ENCODE results near the gene ESR1. TPM values are rescaled to one million over a fixed set of nuclear protein-coding genes. Genes with fewer than 3 reads are reported as not detected.

Gene ESR1
- total RNA-seq, 6 donors from 2014 or later = 0.91 to 4.7 (median 2.8) TPM

DNA sequence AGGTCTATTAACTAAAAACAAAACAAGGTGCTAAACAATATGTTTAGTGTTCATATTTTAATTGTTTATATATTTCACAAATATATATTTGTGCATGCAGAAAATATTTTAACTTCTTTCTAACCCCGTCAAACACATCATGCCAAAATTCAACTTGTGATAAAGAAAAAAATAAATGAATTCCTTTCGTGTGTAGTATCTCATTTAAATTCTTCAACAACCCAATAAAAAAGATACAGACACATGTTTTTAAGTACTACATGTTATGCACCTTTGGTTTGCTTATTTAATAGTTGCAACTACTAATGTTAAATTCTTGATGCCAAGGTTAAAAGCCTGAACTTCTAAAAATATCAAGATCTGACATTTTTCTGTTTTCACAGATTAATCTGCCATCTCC lies 252.4 kb downstream of the ESR1 start:
- H3K4me1 ChIP-seq = no peaks in the 10 kb centered on the region
- TF ChIP-seq POLR2A (IDR thresholded peaks at IDR 0.05) (no peak), CTCF (IDR thresholded peaks at IDR 0.05) (no peak)
- DNase-seq (no peak), ATAC-seq (ENCODE audit: low FRiP score in 2 of 2) (no peak)
- no peaks in the 10 kb centered on the region for H3K27me3 ChIP-seq
- no peaks in the 10 kb centered on the region for H3K36me3 ChIP-seq
- no peak overlapping the region for H3K27ac ChIP-seq
- WGBS, 2 donors = 83 to 94% methylated on average over 2 of the region's 2 CpGs
- no peak overlapping the region for H3K4me3 ChIP-seq
- no peaks in the 10 kb centered on the region for H3K9me3 ChIP-seq

DNA sequence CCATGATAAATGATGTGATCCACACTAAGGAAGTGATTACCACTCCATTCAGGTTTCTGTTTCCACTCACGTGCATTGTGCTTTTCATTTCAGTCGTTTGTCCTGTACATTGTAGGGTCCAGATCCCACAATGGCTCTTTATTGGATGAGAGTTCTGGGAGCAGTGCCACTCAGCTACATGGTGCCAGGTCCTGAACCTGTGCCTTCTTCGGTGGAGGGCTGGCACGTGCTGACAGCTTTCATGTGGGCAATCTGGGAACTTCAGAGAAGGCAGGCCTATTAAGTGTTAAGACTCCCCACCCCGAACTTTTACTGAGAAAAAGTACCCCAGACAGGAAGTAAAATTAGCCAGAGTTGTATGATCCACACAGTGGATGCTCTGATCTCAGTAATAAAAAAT lies 255.0 kb downstream of the ESR1 start:
- DNase-seq = no peak
- no peaks in the 10 kb centered on the region for H3K27me3 ChIP-seq
- WGBS, 2 donors = 60 to 63% methylated on average over 5 of the region's 5 CpGs
- H3K27ac ChIP-seq = no peak overlapping the region
- no peak for TF ChIP-seq EP300 (IDR thresholded peaks at IDR 0.05)
- H3K4me1 ChIP-seq = no peaks in the 10 kb centered on the region
- no peaks in the 10 kb centered on the region for H3K36me3 ChIP-seq
- ATAC-seq (ENCODE audit: low FRiP score in 2 of 2) = no peak
- no peaks in the 10 kb centered on the region for H3K9me3 ChIP-seq
- no peak overlapping the region for H3K4me3 ChIP-seq

DNA sequence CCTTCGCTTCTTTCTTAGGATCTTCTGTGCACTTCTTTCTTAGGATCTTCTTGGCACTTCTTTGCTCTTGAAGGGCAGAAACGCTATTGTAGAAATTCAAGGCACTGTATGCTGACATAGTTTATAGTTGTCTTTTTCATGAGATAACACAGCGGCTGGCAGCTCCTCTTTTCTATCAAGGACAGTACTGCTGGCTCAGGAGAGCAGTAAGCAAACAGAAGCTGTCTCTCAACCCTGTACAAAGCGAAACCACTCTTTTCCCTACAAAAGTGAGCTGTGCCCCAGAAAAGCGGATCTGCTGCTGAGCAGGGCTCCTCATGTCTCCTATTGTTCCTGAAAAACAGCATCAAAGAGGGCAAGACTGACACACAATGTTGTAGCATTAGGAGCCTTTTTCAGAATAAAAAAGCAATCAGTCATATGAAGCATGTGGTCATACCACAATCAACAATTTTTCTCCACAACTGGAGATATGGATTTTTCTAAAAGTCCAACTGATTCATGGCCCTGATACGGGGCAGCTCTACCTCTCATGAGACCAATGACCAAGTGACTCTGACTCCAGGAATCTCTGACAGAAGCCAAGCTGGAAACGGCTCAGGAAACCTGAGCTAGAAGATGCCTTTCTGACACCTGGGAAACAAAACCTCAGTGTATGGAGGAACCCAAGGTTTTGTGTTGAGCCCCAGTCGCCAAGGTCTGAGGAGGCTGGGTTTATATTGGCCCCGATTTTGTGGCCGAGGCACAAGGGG lies 255.9 kb downstream of the ESR1 start:
- Histone ChIP-seq H3K27ac (no peak overlapping the region), H3K4me1 (no peaks in the 10 kb centered on the region), H3K9me3 (no peaks in the 10 kb centered on the region), H3K36me3 (no peaks in the 10 kb centered on the region), H3K27me3 (no peaks in the 10 kb centered on the region), H3K4me3 (no peak overlapping the region)
- TF ChIP-seq POLR2AphosphoS5 (IDR thresholded peaks at IDR 0.05) = no peak
- TF ChIP-seq CTCF (IDR thresholded peaks at IDR 0.05) = no peak
- no peak for TF ChIP-seq EP300 (IDR thresholded peaks at IDR 0.05)
- no peak for TF ChIP-seq POLR2A (IDR thresholded peaks at IDR 0.05)
- DNase-seq (no peak), ATAC-seq (ENCODE audit: low FRiP score in 2 of 2) (no peak)
- 82 to 84% methylated on average over 9 to 10 of the region's 10 CpGs for WGBS, 2 donors

GRCh38 chr6:152068622-152069261 lies 261.3 kb downstream of the ESR1 start:
- Histone ChIP-seq H3K4me3 (no peak overlapping the region), H3K9me3 (no peaks in the 10 kb centered on the region), H3K27ac (no peak overlapping the region), H3K27me3 (no peaks in the 10 kb centered on the region), H3K4me1 (no peaks in the 10 kb centered on the region), H3K36me3 (no peaks in the 10 kb centered on the region)
- no peak for ATAC-seq (ENCODE audit: low FRiP score in 2 of 2)
- no peak for DNase-seq
- 70 to 86% methylated on average over 4 of the region's 4 CpGs for WGBS, 2 donors
- TF ChIP-seq POLR2A (IDR thresholded peaks at IDR 0.05) = no peak
- TF ChIP-seq EP300 (IDR thresholded peaks at IDR 0.05) = no peak
- no peak for TF ChIP-seq CTCF (IDR thresholded peaks at IDR 0.05)
- TF ChIP-seq POLR2AphosphoS5 (IDR thresholded peaks at IDR 0.05) = no peak

DNA sequence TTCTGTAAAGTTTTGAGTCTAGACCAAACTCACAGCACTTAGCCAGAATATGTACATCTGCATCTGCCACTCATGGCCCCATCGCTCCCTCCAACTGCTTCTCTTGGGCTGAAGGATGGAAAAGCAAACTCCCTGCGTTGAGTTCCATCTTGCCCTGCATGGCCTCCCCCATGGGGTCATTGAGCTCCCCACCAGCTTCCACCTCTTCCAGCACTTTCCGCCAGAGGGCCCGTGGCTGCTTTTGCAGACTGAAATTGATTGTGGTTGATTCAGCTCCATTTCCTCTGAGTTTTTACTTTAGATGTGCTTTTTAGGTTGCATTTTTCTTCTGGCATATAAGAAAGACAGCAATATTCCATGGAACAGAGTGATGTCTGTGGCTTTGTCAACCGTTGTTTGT lies 263.1 kb downstream of the ESR1 start:
- DNase-seq (no peak), ATAC-seq (ENCODE audit: low FRiP score in 2 of 2) (no peak)
- no peak for TF ChIP-seq EP300 (IDR thresholded peaks at IDR 0.05)
- no peak for TF ChIP-seq POLR2A (IDR thresholded peaks at IDR 0.05)
- no peak for TF ChIP-seq CTCF (IDR thresholded peaks at IDR 0.05)
- no peak for TF ChIP-seq POLR2AphosphoS5 (IDR thresholded peaks at IDR 0.05)
- Histone ChIP-seq H3K4me3 (no peak overlapping the region), H3K27ac (no peak overlapping the region), H3K4me1 (no peaks in the 10 kb centered on the region), H3K36me3 (no peaks in the 10 kb centered on the region), H3K27me3 (no peaks in the 10 kb centered on the region), H3K9me3 (peaks cover 0 to 5% (median 1%) of the 10 kb centered on the region in 4 donors)
- WGBS, 2 donors = 83 to 94% methylated on average over 4 to 5 of the region's 5 CpGs

Measured in upper lobe of left lung (tissue), 6 donors.